Stimulated activated CD4-positive, alpha-beta T cell treated with anti-CD3 and anti-CD28 coated beads, Interleukin-12 subunit alpha, Interleukin-12 subunit beta, amount 100 ng/mL, for 4 hours (primary cell): ENCODE data around the gene AP3S1.
A peak's percentile ranks its signal among the peaks of the same experiment; 100 is the strongest.

ENCODE experiments used
- DNase-seq: peaks from one replicate; pipeline ENCODE4 v3.0.0-alpha.2; 2020

AP3S1 gene

DNA sequence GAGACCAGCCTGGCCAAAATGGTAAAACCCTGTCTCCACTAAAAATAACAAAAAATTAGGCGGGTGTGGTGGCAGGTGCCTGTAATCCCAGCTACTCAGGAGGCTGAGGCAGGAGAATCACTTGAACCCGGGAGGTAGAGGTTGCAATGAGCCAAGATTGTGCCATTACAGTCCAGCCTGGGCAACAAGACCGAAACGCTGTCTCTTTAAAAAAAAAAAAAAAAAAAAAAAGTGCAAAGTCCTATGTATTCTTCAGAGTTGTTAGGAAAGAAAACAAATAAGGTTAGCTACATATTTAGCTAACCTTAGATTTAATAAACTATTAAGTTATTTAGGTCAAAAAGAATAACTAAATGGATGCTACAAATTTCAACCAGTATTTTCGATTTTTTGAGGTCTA is 11.8 kb upstream of the AP3S1 start:
- no peak for DNase-seq

- DNase-seq, result no peak
Observed at GRCh38 chr5:115831163-115831768, 10.5 kb upstream of the AP3S1 start.

- DNase-seq, result no peak
Observed at GRCh38 chr5:115835481-115835880, 6.3 kb upstream of the AP3S1 start.

GRCh38 chr5:115838885-115839518 is 2.7 kb upstream of the AP3S1 start:
- DNase-seq, result peak; percentile 12

- DNase-seq, result no peak
Observed at GRCh38 chr5:115840873-115841272, 862 bp upstream of the AP3S1 start.

DNA sequence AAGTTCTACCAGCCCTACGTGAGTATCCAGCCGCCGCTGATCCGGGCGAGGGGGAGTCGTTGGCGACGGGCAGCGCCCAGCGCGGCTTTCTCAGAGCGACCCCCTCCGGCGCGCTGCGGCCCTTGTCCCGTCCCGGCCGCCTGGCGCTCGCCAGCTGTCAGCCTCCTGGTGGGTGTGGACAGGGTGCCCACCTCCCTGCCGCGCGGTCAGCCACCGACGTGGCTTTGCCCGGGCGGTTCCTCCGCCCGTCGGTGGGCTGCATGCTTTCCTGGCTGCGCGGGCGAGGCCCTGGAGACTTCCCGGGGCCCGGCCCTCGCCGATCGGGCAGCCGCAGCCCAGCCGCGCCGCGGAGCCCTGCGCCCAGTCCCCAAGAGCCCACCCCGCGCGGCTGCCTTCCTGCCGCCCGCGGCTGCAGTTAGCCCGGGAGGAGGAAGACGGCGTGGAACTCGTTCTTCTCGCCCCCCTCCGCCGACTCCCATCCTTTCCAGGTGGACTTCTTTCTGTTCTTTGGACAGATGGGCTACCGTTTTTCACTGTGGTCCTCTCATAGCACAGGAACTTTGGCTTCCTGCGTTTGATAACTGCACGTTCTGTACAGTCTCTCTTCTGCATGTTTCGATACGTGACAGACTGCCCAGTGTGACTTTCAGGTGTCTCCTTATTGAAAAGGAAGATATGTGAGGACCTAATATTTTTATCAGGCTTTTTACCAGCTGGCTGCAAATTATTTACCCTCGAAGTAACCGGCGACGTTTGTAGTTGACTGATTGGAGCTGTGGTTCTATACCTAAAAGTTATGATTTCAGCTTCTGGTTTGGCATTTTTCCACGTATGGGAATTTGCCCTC is 577 bp downstream of the AP3S1 start:
- DNase-seq, result no peak

- DNase-seq, result no peak
Observed at GRCh38 chr5:115842952-115843351, 1.2 kb downstream of the AP3S1 start.

DNA sequence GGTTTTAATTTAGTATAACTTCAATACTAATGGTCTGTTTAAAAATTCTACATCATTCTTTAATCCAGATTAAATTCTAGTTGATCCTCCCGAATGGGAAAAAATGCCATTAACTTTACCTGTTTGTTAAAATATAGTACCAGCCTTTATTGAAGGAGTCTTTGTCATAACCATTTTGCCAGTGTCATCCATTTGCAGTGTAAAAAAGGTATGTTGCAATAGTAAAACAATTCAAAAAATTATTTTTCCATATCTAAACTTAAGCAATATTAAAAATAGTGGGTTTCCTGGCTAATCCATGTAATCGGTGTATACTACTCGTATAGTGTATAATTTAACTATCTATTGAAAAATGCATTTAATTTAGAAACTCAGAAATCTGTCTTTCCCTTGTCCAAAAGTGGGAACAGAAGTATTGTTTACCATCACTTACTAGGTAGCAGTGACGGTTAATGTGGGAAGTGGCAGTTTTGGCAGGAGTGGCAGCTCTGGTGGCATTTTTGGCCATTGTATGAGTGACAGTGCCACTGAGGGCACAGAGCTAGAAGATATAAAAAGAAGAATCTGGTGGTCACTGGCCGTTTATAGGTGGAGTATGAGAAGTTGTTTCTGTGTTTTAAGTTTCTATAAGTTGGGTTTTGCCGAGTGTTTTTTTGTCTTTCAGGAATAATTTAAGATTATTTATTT is 1.9 kb downstream of the AP3S1 start:
- no peak for DNase-seq

GRCh38 chr5:115844321-115844817 is 2.6 kb downstream of the AP3S1 start:
- no peak for DNase-seq

- DNase-seq, result no peak
Observed at GRCh38 chr5:115847290-115847689, 5.6 kb downstream of the AP3S1 start.

GRCh38 chr5:115849258-115849798 is 7.6 kb downstream of the AP3S1 start:
- DNase-seq, result no peak

GRCh38 chr5:115850744-115851416 is 9.1 kb downstream of the AP3S1 start:
- no peak for DNase-seq

GRCh38 chr5:115854139-115854538 is 12.4 kb downstream of the AP3S1 start:
- DNase-seq, result no peak

GRCh38 chr5:115855959-115856358 is 14.2 kb downstream of the AP3S1 start:
- no peak for DNase-seq

GRCh38 chr5:115857057-115857479 is 15.3 kb downstream of the AP3S1 start:
- no peak for DNase-seq

- no peak for DNase-seq
Observed at GRCh38 chr5:115857626-115858349, 16.1 kb downstream of the AP3S1 start.

DNA sequence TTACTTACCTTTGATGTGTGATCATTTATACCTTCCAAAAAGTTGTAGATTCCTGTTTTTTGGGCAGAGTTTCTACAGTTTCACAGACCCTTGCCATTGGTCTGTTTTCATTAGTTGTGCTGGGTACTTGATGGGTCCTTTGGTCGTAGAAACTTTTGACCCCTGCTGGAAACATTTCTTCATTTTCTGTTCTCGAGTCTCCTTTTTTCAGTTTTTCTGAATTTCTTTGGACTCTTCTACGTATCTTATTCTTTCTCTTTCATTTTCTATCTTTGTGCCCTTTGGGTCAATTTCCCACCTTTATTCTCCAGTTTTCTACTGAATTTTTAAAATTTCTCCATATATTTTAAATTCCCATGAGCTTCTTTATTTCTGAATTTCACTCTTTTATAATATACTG is 16.7 kb downstream of the AP3S1 start:
- DNase-seq, result no peak

DNA sequence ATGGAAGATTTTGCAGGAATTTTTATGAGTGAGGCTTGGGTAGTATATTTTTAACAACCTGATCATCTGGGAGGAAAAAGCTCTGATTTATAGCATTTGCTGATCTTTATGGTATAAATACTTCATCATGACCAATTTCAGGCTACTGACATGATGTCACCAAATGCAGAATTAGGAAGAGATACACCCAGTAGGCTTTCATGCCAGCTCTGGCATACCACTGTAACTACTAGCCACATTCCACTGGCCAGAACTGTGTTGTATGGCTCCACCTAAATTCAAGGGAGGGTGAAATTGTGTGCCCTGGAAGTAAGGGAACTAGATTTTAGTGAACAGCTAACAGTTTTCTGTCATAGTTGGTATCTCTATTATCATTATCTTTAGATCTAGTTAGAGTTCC is 17.6 kb downstream of the AP3S1 start:
- DNase-seq, result no peak

- DNase-seq, result no peak
Observed at GRCh38 chr5:115869256-115869795, 27.6 kb downstream of the AP3S1 start.

GRCh38 chr5:115872447-115872846 is 30.7 kb downstream of the AP3S1 start:
- no peak for DNase-seq

- DNase-seq, result no peak
Observed at GRCh38 chr5:115873392-115873791, 31.7 kb downstream of the AP3S1 start.
